WERI-Rb-1 (cell line): ENCODE data around the gene RAF1.

Experiments
- DNase-seq: peaks from one replicate; pipeline ENCODE4 v3.0.0-alpha.2; 2020
- H3K27ac ChIP-seq: fragments of 250-450 bp; sonication (Bioruptor Pico); 2 replicates; pipeline ENCODE4 v1.5.1; 2020; ENCODE audit warnings: mild to moderate bottlenecking, moderate library complexity
- H3K27me3 ChIP-seq: fragments of 250-450 bp; sonication (Bioruptor Pico); 2 replicates; pipeline ENCODE4 v1.5.1; 2021; ENCODE audit warnings: mild to moderate bottlenecking, low read depth, moderate library complexity; ENCODE audit not compliant: insufficient read depth, severe bottlenecking
- H3K36me3 ChIP-seq: fragments of 250-450 bp; sonication (Bioruptor Pico); 2 replicates; pipeline ENCODE4 v1.5.1; 2020; ENCODE audit warnings: mild to moderate bottlenecking, moderate library complexity
- H3K4me3 ChIP-seq: 2 replicates; pipeline ENCODE4 v1.5.1; 2011; ENCODE audit warnings: low read depth, mild to moderate bottlenecking, control low read depth, low read length
- H3K9me3 ChIP-seq: fragments of 250-450 bp; sonication (Bioruptor Pico); 2 replicates; pipeline ENCODE4 v1.5.1; 2021; ENCODE audit warnings: mild to moderate bottlenecking, moderate library complexity; ENCODE audit not compliant: severe bottlenecking
- CTCF ChIP-seq: IDR thresholded peaks from 2 replicates; pipeline ENCODE4 v1.5.1; 2011; ENCODE audit warnings: low read depth, mild to moderate bottlenecking, control low read depth, inconsistent platforms, low read length

RAF1 gene

GRCh38 chr3:12660196-12660595 lies 3.7 kb downstream of the RAF1 start:
- Histone ChIP-seq H3K27ac (no peak overlapping the region), H3K9me3 (no peaks in the 10 kb centered on the region), H3K4me3 (no peak overlapping the region), H3K27me3 (no peaks in the 10 kb centered on the region), H3K36me3 (peaks cover 13% of the 10 kb centered on the region)
- TF ChIP-seq CTCF = no peak
- DNase-seq = no peak

GRCh38 chr3:12659316-12660015 lies 4.5 kb downstream of the RAF1 start:
- no peak for DNase-seq
- no peak overlapping the region for H3K27ac ChIP-seq
- no peak overlapping the region for H3K4me3 ChIP-seq
- H3K36me3 ChIP-seq = peaks cover 13% of the 10 kb centered on the region
- no peak for TF ChIP-seq CTCF
- no peaks in the 10 kb centered on the region for H3K27me3 ChIP-seq
- H3K9me3 ChIP-seq = no peaks in the 10 kb centered on the region

GRCh38 chr3:12658593-12659058 lies 5.3 kb downstream of the RAF1 start:
- H3K4me3 ChIP-seq = no peak overlapping the region
- TF ChIP-seq CTCF = no peak
- H3K27ac ChIP-seq = no peak overlapping the region
- H3K9me3 ChIP-seq = no peaks in the 10 kb centered on the region
- no peaks in the 10 kb centered on the region for H3K27me3 ChIP-seq
- DNase-seq = no peak
- peaks cover 11% of the 10 kb centered on the region for H3K36me3 ChIP-seq

GRCh38 chr3:12656850-12657249 lies 7.1 kb downstream of the RAF1 start:
- no peak for DNase-seq
- H3K36me3 ChIP-seq = peaks cover 9% of the 10 kb centered on the region
- no peak overlapping the region for H3K27ac ChIP-seq
- no peak for TF ChIP-seq CTCF
- H3K27me3 ChIP-seq = no peaks in the 10 kb centered on the region
- no peak overlapping the region for H3K4me3 ChIP-seq
- no peaks in the 10 kb centered on the region for H3K9me3 ChIP-seq

GRCh38 chr3:12656193-12656592 lies 7.7 kb downstream of the RAF1 start:
- no peaks in the 10 kb centered on the region for H3K27me3 ChIP-seq
- no peaks in the 10 kb centered on the region for H3K9me3 ChIP-seq
- DNase-seq = no peak
- peaks cover 3% of the 10 kb centered on the region for H3K36me3 ChIP-seq
- no peak overlapping the region for H3K27ac ChIP-seq
- H3K4me3 ChIP-seq = no peak overlapping the region
- TF ChIP-seq CTCF = no peak

GRCh38 chr3:12655701-12656100 lies 8.2 kb downstream of the RAF1 start:
- Histone ChIP-seq H3K27me3 (no peaks in the 10 kb centered on the region), H3K36me3 (no peaks in the 10 kb centered on the region; the same call in none of the 2 replicates), H3K4me3 (no peak overlapping the region), H3K27ac (no peak overlapping the region), H3K9me3 (no peaks in the 10 kb centered on the region)
- no peak for TF ChIP-seq CTCF
- no peak for DNase-seq
